ENCODE measurements around the gene LEF1.
A peak's percentile ranks its signal among the peaks of the same experiment; 100 is the strongest.

LEF1 gene

GRCh38 chr4:108037884-108038283 is 130.8 kb downstream of the LEF1 start:
- DNase-seq: no peak
- H3K4me1 Mint-ChIP-seq: peaks cover 19% of the 10 kb centered on the region
- peaks cover 13% of the 10 kb centered on the region for H3K9me3 Mint-ChIP-seq
- peaks cover 11% of the 10 kb centered on the region for H3K36me3 Mint-ChIP-seq (ENCODE audit: low read depth)
- H3K27me3 Mint-ChIP-seq (ENCODE audit: low read depth, poor library complexity): peaks cover 5% of the 10 kb centered on the region
- TF ChIP-seq, protein P1, sequence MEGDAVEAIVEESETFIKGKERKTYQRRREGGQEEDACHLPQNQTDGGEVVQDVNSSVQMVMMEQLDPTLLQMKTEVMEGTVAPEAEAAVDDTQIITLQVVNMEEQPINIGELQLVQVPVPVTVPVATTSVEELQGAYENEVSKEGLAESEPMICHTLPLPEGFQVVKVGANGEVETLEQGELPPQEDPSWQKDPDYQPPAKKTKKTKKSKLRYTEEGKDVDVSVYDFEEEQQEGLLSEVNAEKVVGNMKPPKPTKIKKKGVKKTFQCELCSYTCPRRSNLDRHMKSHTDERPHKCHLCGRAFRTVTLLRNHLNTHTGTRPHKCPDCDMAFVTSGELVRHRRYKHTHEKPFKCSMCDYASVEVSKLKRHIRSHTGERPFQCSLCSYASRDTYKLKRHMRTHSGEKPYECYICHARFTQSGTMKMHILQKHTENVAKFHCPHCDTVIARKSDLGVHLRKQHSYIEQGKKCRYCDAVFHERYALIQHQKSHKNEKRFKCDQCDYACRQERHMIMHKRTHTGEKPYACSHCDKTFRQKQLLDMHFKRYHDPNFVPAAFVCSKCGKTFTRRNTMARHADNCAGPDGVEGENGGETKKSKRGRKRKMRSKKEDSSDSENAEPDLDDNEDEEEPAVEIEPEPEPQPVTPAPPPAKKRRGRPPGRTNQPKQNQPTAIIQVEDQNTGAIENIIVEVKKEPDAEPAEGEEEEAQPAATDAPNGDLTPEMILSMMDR (IDR thresholded peaks at IDR 0.05): no peak
- no peak overlapping the region for H3K4me3 Mint-ChIP-seq
- no peak overlapping the region for H3K27ac Mint-ChIP-seq

DNA sequence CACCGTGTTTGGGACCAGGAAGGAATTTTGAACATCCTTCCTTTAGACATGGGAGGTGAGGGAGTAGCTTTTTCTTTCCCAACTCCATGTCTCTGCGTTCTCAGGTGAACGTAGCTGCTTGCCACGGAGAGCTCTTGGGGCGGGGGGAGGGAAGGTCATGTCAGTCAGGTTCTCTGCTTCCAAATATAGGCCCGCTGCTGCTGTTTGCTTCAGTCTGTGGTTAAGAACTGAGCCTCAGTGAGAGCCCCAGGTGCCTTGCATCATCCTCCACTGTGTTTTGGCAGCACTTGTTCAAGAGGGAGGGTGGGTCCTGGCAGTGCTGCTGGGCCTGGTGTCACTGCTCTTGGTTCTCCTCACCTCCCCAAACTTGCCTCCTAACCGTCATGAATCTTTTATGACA is 132.5 kb downstream of the LEF1 start:
- no peak for DNase-seq
- H3K27me3 Mint-ChIP-seq (ENCODE audit: low read depth, poor library complexity): peaks cover 5% of the 10 kb centered on the region
- H3K9me3 Mint-ChIP-seq: peaks cover 8% of the 10 kb centered on the region
- peaks cover 19% of the 10 kb centered on the region for H3K4me1 Mint-ChIP-seq
- TF ChIP-seq, protein P1 (IDR thresholded peaks at IDR 0.05): no peak
- peaks cover 22% of the 10 kb centered on the region for H3K36me3 Mint-ChIP-seq (ENCODE audit: low read depth)
- no peak overlapping the region for H3K4me3 Mint-ChIP-seq
- peak overlapping the region; percentile 25 for H3K27ac Mint-ChIP-seq

- H3K9me3 Mint-ChIP-seq: peaks cover 8% of the 10 kb centered on the region
- H3K4me3 Mint-ChIP-seq: no peak overlapping the region
- H3K27ac Mint-ChIP-seq: peak overlapping the region; percentile 79
- no peak for DNase-seq
- TF ChIP-seq, protein P1 (IDR thresholded peaks at IDR 0.05): no peak
- H3K36me3 Mint-ChIP-seq (ENCODE audit: low read depth): peaks cover 28% of the 10 kb centered on the region
- peaks cover 5% of the 10 kb centered on the region for H3K27me3 Mint-ChIP-seq (ENCODE audit: low read depth, poor library complexity)
- H3K4me1 Mint-ChIP-seq: peaks cover 22% of the 10 kb centered on the region
Observed at GRCh38 chr4:108035691-108036090, 133.0 kb downstream of the LEF1 start.

DNA sequence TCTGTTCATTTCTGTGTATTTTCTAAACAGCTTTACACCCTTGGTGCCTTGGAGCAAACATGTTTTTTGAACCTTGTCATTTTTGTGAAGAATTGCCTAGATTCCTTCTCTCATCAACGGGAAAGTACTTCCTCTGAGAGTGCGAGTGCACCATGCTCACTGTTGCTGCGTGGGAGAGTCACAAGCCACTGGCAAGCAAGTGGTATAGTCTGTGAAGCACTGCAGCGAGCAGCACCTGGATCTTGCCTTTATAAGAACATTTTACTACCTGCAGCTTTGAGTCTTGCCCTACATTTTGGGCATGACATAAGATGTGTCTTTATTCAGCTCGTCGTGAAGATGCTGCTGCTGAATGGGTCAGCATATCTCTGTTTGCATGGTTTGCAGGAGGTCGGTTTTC is 134.2 kb downstream of the LEF1 start:
- TF ChIP-seq, protein P1 (IDR thresholded peaks at IDR 0.05): no peak
- H3K9me3 Mint-ChIP-seq: no peaks in the 10 kb centered on the region
- DNase-seq: no peak
- no peak overlapping the region for H3K27ac Mint-ChIP-seq
- no peak overlapping the region for H3K4me3 Mint-ChIP-seq
- peaks cover 8% of the 10 kb centered on the region for H3K27me3 Mint-ChIP-seq (ENCODE audit: low read depth, poor library complexity)
- H3K36me3 Mint-ChIP-seq (ENCODE audit: low read depth): peaks cover 38% of the 10 kb centered on the region
- peaks cover 33% of the 10 kb centered on the region for H3K4me1 Mint-ChIP-seq

DNA sequence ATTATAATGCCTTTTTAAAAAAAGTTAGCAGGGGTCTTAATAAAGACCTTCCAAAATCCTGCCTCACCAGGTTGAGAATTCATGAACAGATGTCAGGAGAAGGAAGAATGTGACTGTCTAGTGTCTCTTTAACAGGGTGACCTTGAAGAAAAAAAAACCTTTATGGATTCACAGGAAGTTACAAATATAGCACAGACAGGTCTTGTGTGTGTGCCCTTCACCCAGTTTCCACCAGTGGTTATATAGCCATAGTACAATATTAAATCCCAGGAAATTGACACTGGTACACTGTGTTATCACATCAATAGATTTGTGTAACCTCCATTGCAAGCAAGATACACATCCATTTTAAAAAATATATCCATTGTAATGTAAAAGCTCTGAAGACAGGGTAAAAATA is 135.4 kb downstream of the LEF1 start:
- H3K9me3 Mint-ChIP-seq: no peaks in the 10 kb centered on the region
- no peak overlapping the region for H3K27ac Mint-ChIP-seq

More for the DNA sequence above, 135.4 kb downstream of the LEF1 start:
- no peak for DNase-seq
- Mint-ChIP-seq H3K4me1 (peaks cover 44% of the 10 kb centered on the region), H3K36me3 (ENCODE audit: low read depth) (peaks cover 42% of the 10 kb centered on the region), H3K27me3 (ENCODE audit: low read depth, poor library complexity) (peaks cover 4% of the 10 kb centered on the region), H3K4me3 (no peak overlapping the region)
- TF ChIP-seq, protein P1 (IDR thresholded peaks at IDR 0.05): no peak
